Cardiac septum (tissue), 1 donor: ENCODE results near the gene CEACAM7. TPM values are rescaled to one million over a fixed set of nuclear protein-coding genes. Genes with fewer than 3 reads are reported as not detected.

Experiments used
- DNase-seq: peaks from one replicate; pipeline ENCODE4 v3.0.0-alpha.2; 2020; ENCODE audit warnings: low spot score
- intact Hi-C: fragments of 100-400 bp; cut with DNase I; formaldehyde crosslinking; loops from one replicate; pipeline ENCODE4 v1.14.0; 2022
- total RNA-seq: library from RNA; stranded (reverse); fragmentation: NEBNext Ultra II Directional; extraction: Animal tissue kit (Norgen Biotek cat#: 25700); gene quantifications from one replicate; pipeline ENCODE4 v1.2.1, GENCODE V29; 2021
- donor health status: DM: no; HTN: no; CAD: no.

CEACAM7 gene
- total RNA-seq, 1 donor from 2014 or later, result not detected

DNA sequence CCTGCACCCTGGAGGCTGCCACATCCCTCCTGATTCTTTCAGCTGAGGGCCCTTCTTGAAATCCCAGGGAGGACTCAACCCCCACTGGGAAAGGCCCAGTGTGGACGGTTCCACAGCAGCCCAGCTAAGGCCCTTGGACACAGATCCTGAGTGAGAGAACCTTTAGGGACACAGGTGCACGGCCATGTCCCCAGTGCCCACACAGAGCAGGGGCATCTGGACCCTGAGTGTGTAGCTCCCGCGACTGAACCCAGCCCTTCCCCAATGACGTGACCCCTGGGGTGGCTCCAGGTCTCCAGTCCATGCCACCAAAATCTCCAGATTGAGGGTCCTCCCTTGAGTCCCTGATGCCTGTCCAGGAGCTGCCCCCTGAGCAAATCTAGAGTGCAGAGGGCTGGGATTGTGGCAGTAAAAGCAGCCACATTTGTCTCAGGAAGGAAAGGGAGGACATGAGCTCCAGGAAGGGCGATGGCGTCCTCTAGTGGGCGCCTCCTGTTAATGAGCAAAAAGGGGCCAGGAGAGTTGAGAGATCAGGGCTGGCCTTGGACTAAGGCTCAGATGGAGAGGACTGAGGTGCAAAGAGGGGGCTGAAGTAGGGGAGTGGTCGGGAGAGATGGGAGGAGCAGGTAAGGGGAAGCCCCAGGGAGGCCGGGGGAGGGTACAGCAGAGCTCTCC, 13.5 kb upstream of the CEACAM7 start:
- intact Hi-C loops, result no loop called here
- DNase-seq, result no peak

DNA sequence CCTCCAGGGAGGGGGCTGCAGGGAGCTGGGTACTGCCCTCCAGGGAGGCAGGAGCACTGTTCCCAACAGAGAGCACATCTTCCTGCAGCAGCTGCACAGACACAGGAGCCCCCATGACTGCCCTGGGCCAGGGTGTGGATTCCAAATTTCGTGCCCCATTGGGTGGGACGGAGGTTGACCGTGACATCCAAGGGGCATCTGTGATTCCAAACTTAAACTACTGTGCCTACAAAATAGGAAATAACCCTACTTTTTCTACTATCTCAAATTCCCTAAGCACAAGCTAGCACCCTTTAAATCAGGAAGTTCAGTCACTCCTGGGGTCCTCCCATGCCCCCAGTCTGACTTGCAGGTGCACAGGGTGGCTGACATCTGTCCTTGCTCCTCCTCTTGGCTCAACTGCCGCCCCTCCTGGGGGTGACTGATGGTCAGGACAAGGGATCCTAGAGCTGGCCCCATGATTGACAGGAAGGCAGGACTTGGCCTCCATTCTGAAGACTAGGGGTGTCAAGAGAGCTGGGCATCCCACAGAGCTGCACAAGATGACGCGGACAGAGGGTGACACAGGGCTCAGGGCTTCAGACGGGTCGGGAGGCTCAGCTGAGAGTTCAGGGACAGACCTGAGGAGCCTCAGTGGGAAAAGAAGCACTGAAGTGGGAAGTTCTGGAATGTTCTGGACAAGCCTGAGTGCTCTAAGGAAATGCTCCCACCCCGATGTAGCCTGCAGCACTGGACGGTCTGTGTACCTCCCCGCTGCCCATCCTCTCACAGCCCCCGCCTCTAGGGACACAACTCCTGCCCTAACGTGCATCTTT, 12.5 kb upstream of the CEACAM7 start:
- intact Hi-C loops, result no loop called here
- DNase-seq, result no peak

DNA sequence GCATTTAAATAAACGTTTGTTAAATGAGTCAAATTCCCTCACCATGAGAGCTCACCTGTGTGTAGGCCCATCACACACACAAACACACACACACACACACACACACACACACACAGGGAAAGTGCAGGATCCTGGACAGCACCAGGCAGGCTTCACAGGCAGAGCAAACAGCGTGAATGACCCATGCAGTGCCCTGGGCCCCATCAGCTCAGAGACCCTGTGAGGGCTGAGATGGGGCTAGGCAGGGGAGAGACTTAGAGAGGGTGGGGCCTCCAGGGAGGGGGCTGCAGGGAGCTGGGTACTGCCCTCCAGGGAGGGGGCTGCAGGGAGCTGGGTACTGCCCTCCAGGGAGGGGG, 11.9 kb upstream of the CEACAM7 start:
- intact Hi-C loops, result no loop called here
- DNase-seq, result no peak

DNA sequence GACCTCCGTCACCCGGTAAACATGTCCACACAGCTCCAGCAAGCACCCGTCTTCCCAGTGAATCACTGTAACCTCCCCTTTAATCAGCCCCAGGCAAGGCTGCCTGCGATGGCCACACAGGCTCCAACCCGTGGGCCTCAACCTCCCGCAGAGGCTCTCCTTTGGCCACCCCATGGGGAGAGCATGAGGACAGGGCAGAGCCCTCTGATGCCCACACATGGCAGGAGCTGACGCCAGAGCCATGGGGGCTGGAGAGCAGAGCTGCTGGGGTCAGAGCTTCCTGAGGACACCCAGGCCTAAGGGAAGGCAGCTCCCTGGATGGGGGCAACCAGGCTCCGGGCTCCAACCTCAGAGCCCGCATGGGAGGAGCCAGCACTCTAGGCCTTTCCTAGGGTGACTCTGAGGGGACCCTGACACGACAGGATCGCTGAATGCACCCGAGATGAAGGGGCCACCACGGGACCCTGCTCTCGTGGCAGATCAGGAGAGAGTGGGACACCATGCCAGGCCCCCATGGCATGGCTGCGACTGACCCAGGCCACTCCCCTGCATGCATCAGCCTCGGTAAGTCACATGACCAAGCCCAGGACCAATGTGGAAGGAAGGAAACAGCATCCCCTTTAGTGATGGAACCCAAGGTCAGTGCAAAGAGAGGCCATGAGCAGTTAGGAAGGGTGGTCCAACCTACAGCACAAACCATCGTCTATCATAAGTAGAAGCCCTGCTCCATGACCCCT, 11.3 kb upstream of the CEACAM7 start:
- intact Hi-C loops, result no loop called here
- no peak for DNase-seq

DNA sequence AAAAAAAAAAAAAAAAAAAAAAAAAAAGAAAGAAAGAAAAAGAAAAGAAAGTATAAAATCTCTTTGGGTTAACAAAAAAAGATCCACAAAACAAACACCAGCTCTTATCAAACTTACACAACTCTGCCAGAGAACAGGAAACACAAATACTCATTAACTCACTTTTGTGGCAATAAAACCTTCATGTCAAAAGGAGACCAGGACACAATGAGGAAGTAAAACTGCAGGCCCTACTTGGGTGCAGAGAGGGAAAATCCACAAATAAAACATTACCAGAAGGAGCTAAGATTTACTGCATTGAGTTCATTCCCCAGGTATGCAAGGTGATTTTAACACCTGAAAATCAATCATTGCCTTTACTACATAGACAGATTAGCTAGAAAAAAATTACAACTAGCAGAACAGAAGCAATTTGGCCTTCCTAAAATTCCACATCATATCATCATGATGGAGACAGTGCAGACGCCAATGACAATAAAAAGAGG, 10.7 kb upstream of the CEACAM7 start:
- no peak for DNase-seq
- intact Hi-C loops, result no loop called here

DNA sequence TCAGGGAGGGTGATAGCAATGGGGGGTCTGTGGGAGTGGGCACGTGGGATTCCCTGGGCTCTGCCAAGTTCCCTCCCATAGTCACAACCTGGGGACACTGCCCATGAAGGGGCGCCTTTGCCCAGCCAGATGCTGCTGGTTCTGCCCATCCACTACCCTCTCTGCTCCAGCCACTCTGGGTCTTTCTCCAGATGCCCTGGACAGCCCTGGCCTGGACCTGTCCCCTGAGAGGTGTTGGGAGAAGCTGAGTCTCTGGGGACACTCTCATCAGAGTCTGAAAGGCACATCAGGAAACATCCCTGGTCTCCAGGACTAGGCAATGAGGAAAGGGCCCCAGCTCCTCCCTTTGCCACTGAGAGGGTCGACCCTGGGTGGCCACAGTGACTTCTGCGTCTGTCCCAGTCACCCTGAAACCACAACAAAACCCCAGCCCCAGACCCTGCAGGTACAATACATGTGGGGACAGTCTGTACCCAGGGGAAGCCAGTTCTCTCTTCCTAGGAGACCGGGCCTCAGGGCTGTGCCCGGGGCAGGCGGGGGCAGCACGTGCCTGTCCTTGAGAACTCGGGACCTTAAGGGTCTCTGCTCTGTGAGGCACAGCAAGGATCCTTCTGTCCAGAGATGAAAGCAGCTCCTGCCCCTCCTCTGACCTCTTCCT, 9.3 kb upstream of the CEACAM7 start:
- intact Hi-C loops, result no loop called here
- peak; percentile 56 for DNase-seq

DNA sequence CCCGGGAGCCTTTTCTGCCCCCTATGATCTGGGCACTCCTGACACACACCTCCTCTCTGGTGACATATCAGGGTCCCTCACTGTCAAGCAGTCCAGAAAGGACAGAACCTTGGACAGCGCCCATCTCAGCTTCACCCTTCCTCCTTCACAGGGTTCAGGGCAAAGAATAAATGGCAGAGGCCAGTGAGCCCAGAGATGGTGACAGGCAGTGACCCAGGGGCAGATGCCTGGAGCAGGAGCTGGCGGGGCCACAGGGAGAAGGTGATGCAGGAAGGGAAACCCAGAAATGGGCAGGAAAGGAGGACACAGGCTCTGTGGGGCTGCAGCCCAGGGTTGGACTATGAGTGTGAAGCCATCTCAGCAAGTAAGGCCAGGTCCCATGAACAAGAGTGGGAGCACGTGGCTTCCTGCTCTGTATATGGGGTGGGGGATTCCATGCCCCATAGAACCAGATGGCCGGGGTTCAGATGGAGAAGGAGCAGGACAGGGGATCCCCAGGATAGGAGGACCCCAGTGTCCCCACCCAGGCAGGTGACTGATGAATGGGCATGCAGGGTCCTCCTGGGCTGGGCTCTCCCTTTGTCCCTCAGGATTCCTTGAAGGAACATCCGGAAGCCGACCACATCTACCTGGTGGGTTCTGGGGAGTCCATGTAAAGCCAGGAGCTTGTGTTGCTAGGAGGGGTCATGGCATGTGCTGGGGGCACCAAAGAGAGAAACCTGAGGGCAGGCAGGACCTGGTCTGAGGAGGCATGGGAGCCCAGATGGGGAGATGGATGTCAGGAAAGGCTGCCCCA, 8.5 kb upstream of the CEACAM7 start:
- intact Hi-C loops, result no loop called here
- DNase-seq, result peak; percentile 33

DNA sequence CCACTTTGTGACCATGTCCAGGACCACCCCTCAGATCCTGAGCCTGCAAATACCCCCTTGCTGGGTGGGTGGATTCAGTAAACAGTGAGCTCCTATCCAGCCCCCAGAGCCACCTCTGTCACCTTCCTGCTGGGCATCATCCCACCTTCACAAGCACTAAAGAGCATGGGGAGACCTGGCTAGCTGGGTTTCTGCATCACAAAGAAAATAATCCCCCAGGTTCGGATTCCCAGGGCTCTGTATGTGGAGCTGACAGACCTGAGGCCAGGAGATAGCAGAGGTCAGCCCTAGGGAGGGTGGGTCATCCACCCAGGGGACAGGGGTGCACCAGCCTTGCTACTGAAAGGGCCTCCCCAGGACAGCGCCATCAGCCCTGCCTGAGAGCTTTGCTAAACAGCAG, 7.7 kb upstream of the CEACAM7 start:
- no peak for DNase-seq
- intact Hi-C loops, result no loop called here

DNA sequence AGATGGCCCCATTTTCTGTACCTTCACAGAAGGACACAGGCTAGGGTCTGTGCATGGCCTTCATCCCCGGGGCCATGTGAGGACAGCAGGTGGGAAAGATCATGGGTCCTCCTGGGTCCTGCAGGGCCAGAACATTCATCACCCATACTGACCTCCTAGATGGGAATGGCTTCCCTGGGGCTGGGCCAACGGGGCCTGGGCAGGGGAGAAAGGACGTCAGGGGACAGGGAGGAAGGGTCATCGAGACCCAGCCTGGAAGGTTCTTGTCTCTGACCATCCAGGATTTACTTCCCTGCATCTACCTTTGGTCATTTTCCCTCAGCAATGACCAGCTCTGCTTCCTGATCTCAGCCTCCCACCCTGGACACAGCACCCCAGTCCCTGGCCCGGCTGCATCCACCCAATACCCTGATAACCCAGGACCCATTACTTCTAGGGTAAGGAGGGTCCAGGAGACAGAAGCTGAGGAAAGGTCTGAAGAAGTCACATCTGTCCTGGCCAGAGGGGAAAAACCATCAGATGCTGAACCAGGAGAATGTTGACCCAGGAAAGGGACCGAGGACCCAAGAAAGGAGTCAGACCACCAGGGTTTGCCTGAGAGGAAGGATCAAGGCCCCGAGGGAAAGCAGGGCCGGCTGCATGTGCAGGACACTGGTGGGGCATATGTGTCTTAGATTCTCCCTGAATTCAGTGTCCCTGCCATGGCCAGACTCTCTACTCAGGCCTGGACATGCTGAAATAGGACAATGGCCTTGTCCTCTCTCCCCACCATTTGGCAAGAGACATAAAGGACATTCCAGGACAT, 7.0 kb upstream of the CEACAM7 start:
- no peak for DNase-seq
- intact Hi-C loops, result no loop called here

DNA sequence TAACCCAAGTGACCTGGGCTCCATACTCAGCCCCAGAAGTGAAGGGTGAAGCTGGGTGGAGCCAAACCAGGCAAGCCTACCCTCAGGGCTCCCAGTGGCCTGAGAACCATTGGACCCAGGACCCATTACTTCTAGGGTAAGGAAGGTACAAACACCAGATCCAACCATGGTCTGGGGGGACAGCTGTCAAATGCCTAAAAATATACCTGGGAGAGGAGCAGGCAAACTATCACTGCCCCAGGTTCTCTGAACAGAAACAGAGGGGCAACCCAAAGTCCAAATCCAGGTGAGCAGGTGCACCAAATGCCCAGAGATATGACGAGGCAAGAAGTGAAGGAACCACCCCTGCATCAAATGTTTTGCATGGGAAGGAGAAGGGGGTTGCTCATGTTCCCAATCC, 6.1 kb upstream of the CEACAM7 start:
- intact Hi-C loops, result no loop called here
- DNase-seq, result no peak

DNA sequence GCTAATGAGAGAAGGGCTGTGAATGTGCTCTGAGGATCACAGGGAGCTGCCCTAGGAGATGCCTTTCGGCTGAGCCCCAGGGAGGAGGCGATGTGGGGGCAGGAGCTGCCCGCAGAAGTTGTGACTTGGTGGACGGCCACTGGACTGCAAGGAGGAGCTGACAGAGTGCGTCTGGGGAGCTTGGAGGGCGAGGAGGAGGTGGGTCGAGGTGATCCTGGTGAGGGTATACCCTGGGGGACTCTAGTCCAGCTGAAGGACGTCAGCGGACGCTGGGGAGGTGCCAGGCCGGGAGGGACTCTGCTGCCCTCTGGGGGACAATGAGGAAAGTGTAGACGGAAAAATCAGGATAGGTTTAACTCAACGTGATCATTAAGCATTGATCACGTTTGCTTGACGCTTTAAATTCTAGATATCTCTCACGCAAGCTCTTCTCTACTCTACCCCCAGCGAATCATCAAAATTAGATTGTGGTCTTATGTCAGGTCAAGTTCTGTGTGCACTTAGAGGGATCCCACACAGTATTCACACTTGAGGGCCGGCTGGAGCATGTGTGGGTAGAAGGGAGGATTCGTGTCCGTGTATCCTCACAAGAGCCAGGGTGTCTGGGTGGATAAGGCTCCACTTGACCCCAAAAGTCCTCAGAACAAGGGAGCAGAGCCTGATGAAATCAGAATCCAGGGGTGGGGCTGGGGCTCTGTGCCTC, 3.3 kb upstream of the CEACAM7 start:
- intact Hi-C loops, result no loop called here

DNA sequence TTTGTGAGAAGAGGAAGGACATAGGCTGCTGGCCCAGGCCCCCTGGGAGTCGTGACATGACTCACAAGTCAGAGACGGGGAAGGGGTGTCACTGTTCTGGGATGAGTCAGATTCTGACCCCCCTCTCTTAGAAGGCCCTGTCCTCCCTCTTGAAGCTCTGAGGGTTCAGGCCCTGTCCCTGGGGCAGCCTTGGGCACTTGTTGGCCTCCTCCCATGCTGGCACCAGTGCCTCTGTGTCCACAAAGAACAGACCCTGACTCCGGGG, 2.7 kb upstream of the CEACAM7 start:
- intact Hi-C loops, result no loop called here
- DNase-seq, result no peak

More for the DNA sequence above, 3.3 kb upstream of the CEACAM7 start:
- DNase-seq, result no peak

DNA sequence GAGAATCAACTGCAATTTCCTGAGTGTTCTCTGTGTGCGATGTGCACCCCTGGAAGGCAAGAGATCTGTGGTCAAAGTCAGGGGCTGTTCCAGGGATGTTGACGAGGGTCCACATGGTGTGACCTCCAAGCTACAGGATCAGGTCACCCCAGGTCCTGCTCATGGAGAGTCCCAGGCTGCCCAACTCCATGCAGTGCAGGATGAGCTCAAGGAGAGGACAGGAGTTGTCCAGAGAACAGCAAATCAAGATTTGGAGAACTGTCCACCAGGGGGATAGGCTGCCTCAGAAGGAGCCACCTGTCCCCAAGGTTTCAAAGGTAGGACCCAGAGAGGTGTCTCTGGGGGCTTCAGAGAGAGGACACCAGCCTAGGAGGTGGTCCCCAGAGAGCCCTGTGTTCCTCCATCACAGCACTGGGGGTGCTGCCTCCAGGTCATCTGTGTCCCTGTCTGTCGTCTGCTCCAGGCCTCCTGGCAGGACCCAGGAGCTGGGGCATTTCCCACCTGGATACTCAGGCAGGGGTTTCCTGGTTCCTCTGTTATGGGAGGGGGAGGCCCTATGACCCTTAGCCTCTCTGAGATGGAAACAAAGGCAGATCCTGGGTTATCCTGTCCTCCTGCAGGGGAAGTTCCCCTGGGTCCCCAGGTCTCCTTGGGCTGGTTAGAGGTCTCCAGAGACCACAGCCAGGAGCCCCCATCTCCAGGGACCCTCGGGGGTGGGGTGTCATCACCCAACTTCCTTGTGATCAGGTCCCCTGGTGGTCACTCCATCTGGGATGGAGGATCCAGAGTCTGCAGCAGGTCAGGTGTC, 2.1 kb upstream of the CEACAM7 start:
- intact Hi-C loops, result no loop called here
- no peak for DNase-seq

DNA sequence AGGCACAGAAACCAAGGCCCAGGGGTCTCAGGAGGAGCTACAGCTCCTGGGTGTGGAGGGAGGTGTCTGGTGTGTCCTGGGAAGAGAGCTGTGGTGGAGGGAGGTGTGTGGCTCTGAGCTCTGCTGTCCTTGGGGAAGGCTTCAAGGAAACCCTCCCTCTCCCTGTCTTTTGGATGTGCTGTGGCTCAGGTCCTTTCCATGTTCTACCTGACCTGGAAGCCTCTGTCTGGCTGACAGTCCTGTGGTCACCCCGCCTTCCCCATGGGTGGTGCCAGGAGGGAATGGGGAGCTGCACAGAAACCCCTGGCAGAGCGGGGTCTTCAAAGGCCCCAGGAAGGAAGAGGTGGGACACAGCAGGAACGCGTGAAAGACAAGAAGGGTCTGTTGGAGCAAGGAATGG, 617 bp upstream of the CEACAM7 start:
- intact Hi-C loops, result no loop called here
- DNase-seq, result no peak

DNA sequence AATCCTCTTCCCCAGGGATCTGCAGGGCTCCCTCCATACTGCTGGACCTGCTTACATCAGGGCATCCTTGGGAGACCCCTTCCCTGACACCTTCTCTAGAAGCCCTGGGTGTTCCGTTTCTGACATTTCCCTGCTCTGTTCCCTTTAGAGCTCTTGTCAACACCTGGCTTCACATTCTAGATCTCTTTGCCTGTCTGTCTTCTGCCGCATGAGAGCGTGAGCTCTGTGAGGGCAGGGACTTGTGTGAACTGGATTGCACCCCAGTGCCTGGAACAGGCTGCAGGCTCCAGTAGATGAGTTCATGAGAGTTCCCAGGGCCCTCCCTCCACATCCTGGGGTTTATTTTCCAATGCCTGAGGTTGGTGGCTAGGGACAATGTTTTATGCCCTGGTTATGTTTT, 651 bp downstream of the CEACAM7 start:
- intact Hi-C loops, result no loop called here

DNA sequence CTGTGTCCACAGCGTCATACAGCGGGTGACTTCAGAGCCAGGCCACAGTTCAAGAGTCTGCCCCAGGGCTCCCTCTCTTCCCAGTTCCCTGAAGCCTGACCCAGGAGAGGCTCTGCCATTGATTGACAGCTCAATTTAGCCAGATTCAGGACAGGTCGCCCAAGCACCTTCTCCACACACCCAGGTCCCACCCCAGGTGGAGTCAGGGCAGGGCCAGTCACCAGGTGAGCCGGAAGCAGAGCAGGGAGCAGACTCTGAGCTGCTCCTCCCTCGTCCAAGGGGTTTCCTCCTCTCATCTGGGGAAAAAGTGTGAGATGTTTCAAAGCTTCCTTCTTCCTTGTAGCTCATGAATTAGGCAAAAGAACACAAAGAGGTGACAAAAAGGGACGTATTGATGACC, 5.6 kb downstream of the CEACAM7 start:
- intact Hi-C loops, result no loop called here
- no peak for DNase-seq

More for the DNA sequence above, 651 bp downstream of the CEACAM7 start:
- DNase-seq, result no peak

DNA sequence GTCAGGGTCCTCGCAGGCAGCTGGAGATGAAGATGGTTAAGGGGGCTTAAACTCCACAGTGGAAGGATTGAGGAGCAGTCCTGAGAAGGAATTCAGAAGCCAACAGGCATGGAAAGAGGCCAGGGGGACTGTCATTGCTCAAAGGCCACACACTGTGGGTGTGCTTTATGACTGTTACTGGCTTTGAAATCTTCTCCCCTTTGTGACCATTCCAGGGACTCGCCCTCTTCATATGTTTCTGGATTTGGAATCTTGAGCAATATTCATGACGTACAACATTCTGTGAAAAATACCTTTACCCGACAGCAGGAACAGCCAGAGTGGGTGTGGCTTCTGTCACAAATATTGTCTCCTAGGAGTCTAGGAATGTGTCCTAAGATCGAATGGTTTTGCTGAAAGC, 16.6 kb downstream of the CEACAM7 start:
- DNase-seq, result no peak
- intact Hi-C loops, result no loop called here
